ENCODE data around the gene ZBTB42.
"Not testable (repeated sequence)": the region's sequence is repeated elsewhere in the genome, so short reads cannot be mapped to it uniquely, and the experiment has no call there.

ZBTB42 gene

GRCh38 chr14:104805326-104805678, 4.4 kb downstream of the ZBTB42 start:
- Histone ChIP-seq H3K27ac (ENCODE audit: low read depth, low read length) (no peak overlapping the region), H3K4me3 (ENCODE audit: low read depth, low read length) (no peak overlapping the region), H3K4me1 (ENCODE audit: control insufficient read depth, insufficient read depth, low read length, unreplicated experiment) (peaks cover 21% of the 10 kb centered on the region), H3K27me3 (ENCODE audit: insufficient read depth, low read length) (no peaks in the 10 kb centered on the region), H2AFZ (ENCODE audit: low read length, unreplicated experiment) (no peak overlapping the region), H3K36me3 (ENCODE audit: insufficient read depth, low read length) (no peaks in the 10 kb centered on the region), H3K79me2 (ENCODE audit: control insufficient read depth, insufficient read depth, low read length, unreplicated experiment) (no peaks in the 10 kb centered on the region)

GRCh38 chr14:104805941-104806624, 5.2 kb downstream of the ZBTB42 start:
- Histone ChIP-seq H3K79me2 (ENCODE audit: control insufficient read depth, insufficient read depth, low read length, unreplicated experiment) (no peaks in the 10 kb centered on the region), H3K27me3 (ENCODE audit: insufficient read depth, low read length) (no peaks in the 10 kb centered on the region), H3K4me1 (ENCODE audit: control insufficient read depth, insufficient read depth, low read length, unreplicated experiment) (peaks cover 21% of the 10 kb centered on the region), H3K27ac (ENCODE audit: low read depth, low read length) (peak overlapping the region; percentile 39; the same call in 1 of the 2 replicates), H2AFZ (ENCODE audit: low read length, unreplicated experiment) (no peak overlapping the region), H3K4me3 (ENCODE audit: low read depth, low read length) (no peak overlapping the region), H3K36me3 (ENCODE audit: insufficient read depth, low read length) (no peaks in the 10 kb centered on the region)

- Histone ChIP-seq H3K4me1 (ENCODE audit: control insufficient read depth, insufficient read depth, low read length, unreplicated experiment) (peaks cover 14% of the 10 kb centered on the region), H3K79me2 (ENCODE audit: control insufficient read depth, insufficient read depth, low read length, unreplicated experiment) (no peaks in the 10 kb centered on the region), H3K4me3 (ENCODE audit: low read depth, low read length) (no peak overlapping the region), H3K36me3 (ENCODE audit: insufficient read depth, low read length) (no peaks in the 10 kb centered on the region), H3K27ac (ENCODE audit: low read depth, low read length) (no peak overlapping the region), H2AFZ (ENCODE audit: low read length, unreplicated experiment) (no peak overlapping the region), H3K27me3 (ENCODE audit: insufficient read depth, low read length) (no peaks in the 10 kb centered on the region)
Measured at GRCh38 chr14:104806625-104807465, 5.9 kb downstream of the ZBTB42 start.

GRCh38 chr14:104808456-104808855, 7.6 kb downstream of the ZBTB42 start:
- Histone ChIP-seq H2AFZ (ENCODE audit: low read length, unreplicated experiment) (no peak overlapping the region), H3K4me1 (ENCODE audit: control insufficient read depth, insufficient read depth, low read length, unreplicated experiment) (peaks cover 15% of the 10 kb centered on the region), H3K27ac (ENCODE audit: low read depth, low read length) (no peak overlapping the region), H3K4me3 (ENCODE audit: low read depth, low read length) (no peak overlapping the region), H3K79me2 (ENCODE audit: control insufficient read depth, insufficient read depth, low read length, unreplicated experiment) (no peaks in the 10 kb centered on the region), H3K36me3 (ENCODE audit: insufficient read depth, low read length) (no peaks in the 10 kb centered on the region), H3K27me3 (ENCODE audit: insufficient read depth, low read length) (no peaks in the 10 kb centered on the region)

GRCh38 chr14:104810316-104810715, 9.4 kb downstream of the ZBTB42 start:
- Histone ChIP-seq H3K27ac (ENCODE audit: low read depth, low read length) (no peak overlapping the region), H2AFZ (ENCODE audit: low read length, unreplicated experiment) (no peak overlapping the region), H3K79me2 (ENCODE audit: control insufficient read depth, insufficient read depth, low read length, unreplicated experiment) (peaks cover 9% of the 10 kb centered on the region), H3K36me3 (ENCODE audit: insufficient read depth, low read length) (no peaks in the 10 kb centered on the region), H3K27me3 (ENCODE audit: insufficient read depth, low read length) (no peaks in the 10 kb centered on the region), H3K4me3 (ENCODE audit: low read depth, low read length) (no peak overlapping the region), H3K4me1 (ENCODE audit: control insufficient read depth, insufficient read depth, low read length, unreplicated experiment) (peaks cover 22% of the 10 kb centered on the region)

GRCh38 chr14:104813286-104813685, 12.4 kb downstream of the ZBTB42 start:
- Histone ChIP-seq H3K27me3 (ENCODE audit: insufficient read depth, low read length) (no peaks in the 10 kb centered on the region), H2AFZ (ENCODE audit: low read length, unreplicated experiment) (no peak overlapping the region), H3K27ac (ENCODE audit: low read depth, low read length) (no peak overlapping the region), H3K36me3 (ENCODE audit: insufficient read depth, low read length) (peaks cover 2% of the 10 kb centered on the region; the same call in 1 of the 2 replicates), H3K4me3 (ENCODE audit: low read depth, low read length) (no peak overlapping the region), H3K4me1 (ENCODE audit: control insufficient read depth, insufficient read depth, low read length, unreplicated experiment) (peaks cover 14% of the 10 kb centered on the region), H3K79me2 (ENCODE audit: control insufficient read depth, insufficient read depth, low read length, unreplicated experiment) (peaks cover 17% of the 10 kb centered on the region)

GRCh38 chr14:104814701-104815100, 13.8 kb downstream of the ZBTB42 start:
- Histone ChIP-seq H3K4me1 (ENCODE audit: control insufficient read depth, insufficient read depth, low read length, unreplicated experiment) (peaks cover 14% of the 10 kb centered on the region), H3K4me3 (ENCODE audit: low read depth, low read length) (peak overlapping the region; percentile 99), H3K79me2 (ENCODE audit: control insufficient read depth, insufficient read depth, low read length, unreplicated experiment) (peaks cover 17% of the 10 kb centered on the region)
- H2AFZ ChIP-seq (ENCODE audit: low read length, unreplicated experiment); H3K27me3 ChIP-seq (ENCODE audit: insufficient read depth, low read length); H3K36me3 ChIP-seq (ENCODE audit: insufficient read depth, low read length); H3K27ac ChIP-seq (ENCODE audit: low read depth, low read length): not testable (repeated sequence)

GRCh38 chr14:104816616-104816884, 15.6 kb downstream of the ZBTB42 start:
- Histone ChIP-seq H2AFZ (ENCODE audit: low read length, unreplicated experiment) (peak overlapping the region; percentile 99), H3K36me3 (ENCODE audit: insufficient read depth, low read length) (peaks cover 6% of the 10 kb centered on the region; the same call in 1 of the 2 replicates), H3K27ac (ENCODE audit: low read depth, low read length) (peak overlapping the region; percentile 85; the same call in 1 of the 2 replicates), H3K27me3 (ENCODE audit: insufficient read depth, low read length) (no peaks in the 10 kb centered on the region), H3K4me3 (ENCODE audit: low read depth, low read length) (peak overlapping the region; percentile 99), H3K79me2 (ENCODE audit: control insufficient read depth, insufficient read depth, low read length, unreplicated experiment) (peaks cover 17% of the 10 kb centered on the region), H3K4me1 (ENCODE audit: control insufficient read depth, insufficient read depth, low read length, unreplicated experiment) (peaks cover 14% of the 10 kb centered on the region)

GRCh38 chr14:104817930-104818713, 17.2 kb downstream of the ZBTB42 start:
- H3K4me1 ChIP-seq (ENCODE audit: control insufficient read depth, insufficient read depth, low read length, unreplicated experiment) = peaks cover 14% of the 10 kb centered on the region
- peaks cover 6% of the 10 kb centered on the region; the same call in 1 of the 2 replicates for H3K36me3 ChIP-seq (ENCODE audit: insufficient read depth, low read length)
- H3K27ac ChIP-seq (ENCODE audit: low read depth, low read length) = no peak overlapping the region
- H3K27me3 ChIP-seq (ENCODE audit: insufficient read depth, low read length) = no peaks in the 10 kb centered on the region
- no peak overlapping the region for H3K4me3 ChIP-seq (ENCODE audit: low read depth, low read length)
- H2AFZ ChIP-seq (ENCODE audit: low read length, unreplicated experiment) = no peak overlapping the region
- peaks cover 17% of the 10 kb centered on the region for H3K79me2 ChIP-seq (ENCODE audit: control insufficient read depth, insufficient read depth, low read length, unreplicated experiment)

- H3K79me2 ChIP-seq (ENCODE audit: control insufficient read depth, insufficient read depth, low read length, unreplicated experiment) = peaks cover 17% of the 10 kb centered on the region
Measured at GRCh38 chr14:104818714-104819161, 17.8 kb downstream of the ZBTB42 start.

More at GRCh38 chr14:104818714-104819161, 17.8 kb downstream of the ZBTB42 start:
- Histone ChIP-seq H3K36me3 (ENCODE audit: insufficient read depth, low read length) (peaks cover 6% of the 10 kb centered on the region; the same call in 1 of the 2 replicates), H3K27me3 (ENCODE audit: insufficient read depth, low read length) (no peaks in the 10 kb centered on the region), H3K27ac (ENCODE audit: low read depth, low read length) (no peak overlapping the region), H2AFZ (ENCODE audit: low read length, unreplicated experiment) (no peak overlapping the region), H3K4me3 (ENCODE audit: low read depth, low read length) (no peak overlapping the region), H3K4me1 (ENCODE audit: control insufficient read depth, insufficient read depth, low read length, unreplicated experiment) (peaks cover 9% of the 10 kb centered on the region)
